Activated naive CD4-positive, alpha-beta T cell treated with anti-CD3 and anti-CD28 coated beads for 36 hours (primary cell): ENCODE data around the gene WASF3. TPM values are rescaled to one million over a fixed set of nuclear protein-coding genes. Genes with fewer than 3 reads are reported as not detected.

Source experiments
- CTCF ChIA-PET: fragments of 350-600 bp; sonication (Branson Sonifier 250); formaldehyde crosslinking; loops from one replicate; lab custom pipeline; 2021; ENCODE audit warnings: antibody characterized with exemption; lab: Charles Lee
- DNase-seq: peaks from one replicate; pipeline ENCODE4 v3.0.0-alpha.2; 2020
- H3K27ac Mint-ChIP-seq: one replicate; pipeline ENCODE4 v1.8.0; 2021; ENCODE audit warnings: mild to moderate bottlenecking, mixed read lengths
- H3K27me3 Mint-ChIP-seq: one replicate; pipeline ENCODE4 v1.8.0; 2021; ENCODE audit warnings: low read depth, mixed read lengths
- H3K36me3 Mint-ChIP-seq: one replicate; pipeline ENCODE4 v1.8.0; 2021; ENCODE audit warnings: low read depth, mixed read lengths
- H3K4me1 Mint-ChIP-seq: one replicate; pipeline ENCODE4 v1.8.0; 2021; ENCODE audit warnings: low read depth, mixed read lengths
- H3K4me3 Mint-ChIP-seq: one replicate; pipeline ENCODE4 v1.8.0; 2021; ENCODE audit warnings: mild to moderate bottlenecking, moderate library complexity, mixed read lengths
- H3K9me3 Mint-ChIP-seq: one replicate; pipeline ENCODE4 v1.8.0; 2021; ENCODE audit warnings: mixed read lengths
- intact Hi-C: fragments of 100-400 bp; cut with micrococcal nuclease; formaldehyde crosslinking; loops from one replicate; pipeline ENCODE4 v1.15.1; 2023
- total RNA-seq, 2 experiments: library from RNA; stranded (reverse); gene quantifications; one replicate each; pipeline ENCODE4 v1.2.3, GENCODE V29; 2021

The WASF3 gene
- total RNA-seq, 2 experiments from 2014 or later = not detected

DNA sequence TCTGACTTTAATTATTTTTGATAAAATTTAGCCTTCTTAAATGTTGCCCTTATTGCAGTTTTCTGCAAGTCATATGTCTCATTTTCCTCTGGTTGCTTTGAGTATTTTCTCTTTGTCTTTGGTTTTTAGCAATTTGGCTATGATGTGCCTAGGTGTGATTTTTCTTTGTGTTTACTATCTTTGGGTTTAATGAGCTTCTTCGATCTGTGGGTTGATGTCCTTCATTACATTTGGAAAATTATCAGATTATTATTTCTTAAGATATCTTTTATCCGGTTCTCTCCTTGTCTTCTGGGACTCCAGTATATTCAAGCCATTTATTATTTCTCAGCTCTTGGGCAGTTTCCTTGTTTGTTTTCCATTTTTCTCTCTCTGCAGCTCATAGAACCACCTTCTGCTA is 39.0 kb downstream of the WASF3 start:
- H3K4me3 Mint-ChIP-seq = no peak overlapping the region
- H3K36me3 Mint-ChIP-seq = no peaks in the 10 kb centered on the region
- DNase-seq = no peak
- CTCF ChIA-PET = interaction anchor here (0.6 to 0.9 kb wide), 3 partner anchors 9 to 327 kb away, joined by 3 read pairs; no protein-coding TSS in a partner anchor
- intact Hi-C loops = no loop called here
- H3K4me1 Mint-ChIP-seq = no peaks in the 10 kb centered on the region
- peaks cover 28% of the 10 kb centered on the region for H3K27me3 Mint-ChIP-seq
- H3K9me3 Mint-ChIP-seq = peaks cover 9% of the 10 kb centered on the region
- H3K27ac Mint-ChIP-seq = no peak overlapping the region

DNA sequence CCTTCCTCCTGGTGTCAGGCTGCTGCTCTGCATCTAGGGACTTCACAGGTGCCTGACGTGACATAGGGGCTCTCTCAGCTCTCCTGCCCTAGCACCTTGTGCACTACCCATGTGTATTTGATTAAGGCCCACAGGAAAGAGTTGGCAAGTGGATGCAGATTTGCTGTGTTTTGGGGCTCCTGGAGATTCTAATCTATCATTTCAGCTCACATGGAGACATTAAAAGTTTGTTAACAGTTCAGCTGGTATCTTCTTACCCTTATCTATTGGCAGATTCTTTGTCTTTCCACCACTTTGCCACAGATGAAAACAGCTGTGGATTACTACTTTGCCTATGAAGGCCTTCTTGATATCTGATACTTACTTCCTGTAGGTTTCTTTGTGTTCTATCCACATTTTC is 41.9 kb downstream of the WASF3 start:
- Mint-ChIP-seq H3K27me3 (peaks cover 21% of the 10 kb centered on the region), H3K27ac (no peak overlapping the region), H3K36me3 (no peaks in the 10 kb centered on the region), H3K9me3 (peaks cover 9% of the 10 kb centered on the region), H3K4me3 (no peak overlapping the region), H3K4me1 (no peaks in the 10 kb centered on the region)
- intact Hi-C loops = no loop called here
- no peak for DNase-seq
- CTCF ChIA-PET = interaction anchor here (0.6 kb wide), 1 partner anchor 68 kb away, joined by 3 read pairs; no protein-coding TSS in a partner anchor

DNA sequence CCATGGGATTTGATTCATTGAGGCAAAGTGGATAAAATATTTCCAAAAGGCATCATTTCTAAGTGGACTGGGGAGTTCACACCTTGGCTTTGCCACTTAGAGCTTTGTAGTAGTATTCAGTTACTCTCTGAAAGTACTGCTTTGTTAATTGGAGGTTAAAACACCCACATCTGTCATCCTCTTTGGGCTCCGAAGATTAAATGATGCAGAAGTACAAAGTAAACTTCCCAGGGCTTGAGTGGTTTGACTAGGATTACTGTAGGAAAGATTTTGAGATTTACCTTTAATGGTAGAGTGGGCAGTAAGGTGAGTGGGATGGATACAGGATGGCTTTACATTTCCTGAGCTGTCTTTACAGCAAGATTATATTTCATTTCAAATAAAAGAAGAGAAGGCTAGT is 42.4 kb downstream of the WASF3 start:
- Mint-ChIP-seq H3K36me3 (no peaks in the 10 kb centered on the region), H3K4me3 (no peak overlapping the region), H3K9me3 (peaks cover 9% of the 10 kb centered on the region), H3K27me3 (peaks cover 17% of the 10 kb centered on the region), H3K4me1 (no peaks in the 10 kb centered on the region), H3K27ac (no peak overlapping the region)
- CTCF ChIA-PET = interaction anchor here (0.6 kb wide), 1 partner anchor 69 kb away, joined by 3 read pairs; no protein-coding TSS in a partner anchor
- intact Hi-C loops = loop anchor here (2.0 kb wide), 1 partner anchor 117 kb away; no protein-coding TSS in a partner anchor
- no peak for DNase-seq

DNA sequence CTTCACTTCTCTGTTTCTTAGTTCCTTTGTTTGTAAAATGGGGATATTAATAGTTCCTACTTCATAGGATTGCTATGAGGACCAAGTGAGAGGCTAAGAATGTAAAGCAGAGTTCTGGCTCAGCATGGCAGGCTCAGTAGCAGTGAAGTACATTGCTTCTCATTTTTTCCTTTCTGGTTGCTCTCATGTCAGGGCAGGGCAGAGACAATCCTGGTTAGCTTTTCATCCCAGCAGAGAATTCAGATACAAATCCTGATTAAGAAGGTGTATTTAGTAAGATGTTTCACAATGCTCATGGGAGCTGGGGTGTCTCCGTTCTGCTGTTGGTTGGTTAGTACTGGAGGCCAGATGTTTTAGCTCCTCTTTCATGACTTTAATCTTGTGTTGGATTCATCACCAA is 42.9 kb downstream of the WASF3 start:
- H3K36me3 Mint-ChIP-seq = no peaks in the 10 kb centered on the region
- intact Hi-C loops = loop anchor here (2.0 kb wide), 1 partner anchor 118 kb away; no protein-coding TSS in a partner anchor
- no peak overlapping the region for H3K27ac Mint-ChIP-seq
- CTCF ChIA-PET = no interaction called here
- no peak for DNase-seq
- no peaks in the 10 kb centered on the region for H3K4me1 Mint-ChIP-seq
- no peak overlapping the region for H3K4me3 Mint-ChIP-seq
- H3K9me3 Mint-ChIP-seq = peaks cover 9% of the 10 kb centered on the region
- peaks cover 17% of the 10 kb centered on the region for H3K27me3 Mint-ChIP-seq

DNA sequence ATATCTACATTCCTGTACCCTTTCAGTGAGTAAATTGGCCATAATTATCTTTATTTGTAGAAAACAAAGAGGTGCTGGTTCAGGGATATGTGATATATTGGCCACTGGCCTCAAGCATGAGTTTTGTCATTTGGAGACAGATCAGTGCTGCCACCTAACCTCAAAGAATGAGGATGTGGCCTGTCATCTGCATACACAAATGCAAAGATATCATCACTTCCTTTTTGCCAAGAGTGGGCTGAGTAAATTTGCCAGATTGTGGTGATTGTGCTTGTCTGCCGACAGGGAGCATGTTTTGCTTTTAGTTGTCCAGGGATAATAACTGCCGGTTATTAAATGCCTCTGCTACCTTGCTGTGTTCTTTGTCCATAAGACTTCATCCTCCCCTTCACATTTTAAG is 44.2 kb downstream of the WASF3 start:
- peaks cover 6% of the 10 kb centered on the region for H3K9me3 Mint-ChIP-seq
- H3K27ac Mint-ChIP-seq = no peak overlapping the region
- intact Hi-C loops = loop anchor here (2.0 kb wide), 1 partner anchor 119 kb away; no protein-coding TSS in a partner anchor
- no peaks in the 10 kb centered on the region for H3K36me3 Mint-ChIP-seq
- no peaks in the 10 kb centered on the region for H3K4me1 Mint-ChIP-seq
- CTCF ChIA-PET = interaction anchor here (0.8 kb wide), 1 partner anchor 96 kb away, joined by 3 read pairs; no protein-coding TSS in a partner anchor
- peaks cover 15% of the 10 kb centered on the region for H3K27me3 Mint-ChIP-seq
- no peak overlapping the region for H3K4me3 Mint-ChIP-seq
- peak; percentile 18 for DNase-seq

DNA sequence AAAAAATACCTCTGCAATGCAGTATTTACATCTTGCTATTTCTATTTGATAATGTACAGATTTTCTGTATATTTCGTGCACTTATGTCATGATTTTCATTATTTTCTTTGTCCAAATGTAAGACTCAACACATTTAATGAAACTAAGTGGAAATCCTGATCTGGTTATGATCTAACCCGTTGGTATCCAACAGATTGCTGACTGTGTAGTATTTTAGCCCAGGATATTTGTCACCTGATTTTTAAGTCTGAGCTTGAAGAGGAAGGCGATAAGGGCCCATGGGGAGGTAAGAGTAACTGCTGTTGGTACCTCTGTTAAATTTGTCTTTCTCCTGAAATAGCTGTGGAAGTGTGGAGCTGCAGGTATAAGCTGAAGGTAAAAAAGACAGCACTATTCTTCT is 45.3 kb downstream of the WASF3 start:
- Mint-ChIP-seq H3K9me3 (peaks cover 3% of the 10 kb centered on the region), H3K27me3 (peaks cover 12% of the 10 kb centered on the region), H3K4me3 (no peak overlapping the region), H3K36me3 (no peaks in the 10 kb centered on the region), H3K4me1 (no peaks in the 10 kb centered on the region), H3K27ac (no peak overlapping the region)
- CTCF ChIA-PET = no interaction called here
- intact Hi-C loops = no loop called here
- no peak for DNase-seq

DNA sequence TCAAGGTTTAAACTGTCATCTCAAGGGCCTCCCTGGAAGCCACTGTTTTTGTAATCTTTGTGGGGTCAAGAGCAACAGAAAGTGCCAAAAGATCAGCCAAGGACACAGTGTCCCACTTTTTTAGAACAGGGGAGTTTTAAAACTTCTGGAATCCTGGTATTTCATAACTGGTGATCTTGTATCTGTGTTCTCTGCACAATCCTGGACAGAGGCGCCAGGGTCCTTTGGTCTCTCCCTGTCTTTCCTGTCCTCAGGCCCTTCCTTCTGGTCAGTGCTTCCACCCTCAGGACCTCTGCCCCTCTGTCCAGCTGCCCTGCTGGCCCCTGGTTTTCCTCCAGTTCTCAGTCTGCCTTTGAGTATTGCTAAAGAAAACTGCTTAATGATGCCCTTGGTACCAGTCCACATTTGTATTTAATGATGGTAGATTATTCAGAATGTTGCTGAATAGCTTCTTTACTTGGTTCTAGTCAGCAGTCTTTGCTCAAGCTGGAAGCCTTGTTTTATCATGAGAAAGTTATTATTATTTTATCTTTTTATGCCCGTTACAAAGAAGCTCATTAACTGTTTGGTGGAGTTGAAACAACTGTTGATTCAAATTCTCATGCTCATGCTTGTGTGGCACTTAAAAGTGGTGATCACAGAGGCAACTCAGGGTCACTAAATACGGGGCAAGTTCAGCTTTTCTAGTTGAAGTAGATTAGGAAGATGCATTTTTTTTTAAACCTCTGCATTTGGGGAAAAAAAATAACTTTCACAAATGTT is 47.5 kb downstream of the WASF3 start:
- CTCF ChIA-PET = interaction anchor here (0.6 to 1.0 kb wide), 3 partner anchors 8 to 122 kb away, joined by 3 to 6 read pairs (median 3); no protein-coding TSS in a partner anchor
- Mint-ChIP-seq H3K27me3 (peaks cover 5% of the 10 kb centered on the region), H3K9me3 (no peaks in the 10 kb centered on the region), H3K27ac (no peak overlapping the region), H3K4me1 (no peaks in the 10 kb centered on the region), H3K36me3 (no peaks in the 10 kb centered on the region), H3K4me3 (no peak overlapping the region)
- no peak for DNase-seq
- intact Hi-C loops = no loop called here

DNA sequence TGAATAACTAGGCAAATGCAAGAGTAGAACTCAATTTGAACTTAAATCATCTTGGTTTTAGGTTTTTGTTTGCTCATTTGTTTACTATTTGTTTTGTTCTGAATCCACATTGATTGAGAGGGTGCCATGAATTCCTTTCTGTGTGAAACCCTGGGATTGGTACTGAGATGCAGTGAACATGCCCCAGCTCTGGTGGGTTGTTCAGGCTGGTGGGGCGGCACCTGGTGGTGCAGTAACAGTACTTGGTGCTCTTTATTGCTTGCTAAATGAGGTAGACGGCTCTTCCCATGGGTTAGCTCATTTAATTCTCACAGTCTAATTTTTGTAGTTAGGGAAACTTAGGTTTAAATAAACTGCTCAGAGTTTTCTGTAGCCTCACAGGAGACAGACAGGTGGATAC is 48.4 kb downstream of the WASF3 start:
- H3K36me3 Mint-ChIP-seq = no peaks in the 10 kb centered on the region
- CTCF ChIA-PET = interaction anchor here (0.7 to 0.9 kb wide), 2 partner anchors 75 to 421 kb away, joined by 3 to 6 read pairs; no protein-coding TSS in a partner anchor
- no peaks in the 10 kb centered on the region for H3K9me3 Mint-ChIP-seq
- H3K27ac Mint-ChIP-seq = no peak overlapping the region
- intact Hi-C loops = no loop called here
- peaks cover 3% of the 10 kb centered on the region for H3K27me3 Mint-ChIP-seq
- H3K4me1 Mint-ChIP-seq = no peaks in the 10 kb centered on the region
- DNase-seq = no peak
- no peak overlapping the region for H3K4me3 Mint-ChIP-seq

- H3K36me3 Mint-ChIP-seq = no peaks in the 10 kb centered on the region
- intact Hi-C loops = no loop called here
- no peak overlapping the region for H3K27ac Mint-ChIP-seq
- CTCF ChIA-PET = no interaction called here
- no peak for DNase-seq
- H3K9me3 Mint-ChIP-seq = no peaks in the 10 kb centered on the region
- H3K4me1 Mint-ChIP-seq = no peaks in the 10 kb centered on the region
- H3K4me3 Mint-ChIP-seq = no peak overlapping the region
- H3K27me3 Mint-ChIP-seq = no peaks in the 10 kb centered on the region
Observed at GRCh38 chr13:26606631-26607030, 49.1 kb downstream of the WASF3 start.

DNA sequence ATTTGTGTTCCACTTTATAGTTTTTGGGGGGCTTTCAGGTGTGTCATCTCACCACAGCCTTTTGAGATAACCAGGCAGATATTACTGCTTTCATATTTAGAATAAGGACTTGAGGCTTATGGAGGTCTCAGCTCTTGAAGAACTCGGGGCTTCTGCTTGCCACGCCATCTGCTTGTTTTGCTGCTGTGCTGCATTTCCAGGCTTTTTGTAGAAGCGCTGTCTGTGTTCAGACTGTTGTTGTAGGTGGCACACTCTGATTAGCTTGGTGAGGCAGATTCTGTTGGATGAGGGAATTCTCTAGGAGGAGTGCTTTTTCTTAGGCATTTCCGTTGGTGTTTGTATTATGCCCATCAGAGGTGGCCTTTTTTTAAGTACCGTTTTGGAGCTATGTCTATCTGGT is 57.2 kb downstream of the WASF3 start:
- intact Hi-C loops = no loop called here
- CTCF ChIA-PET = no interaction called here
- no peak overlapping the region for H3K27ac Mint-ChIP-seq
- H3K9me3 Mint-ChIP-seq = no peaks in the 10 kb centered on the region
- no peaks in the 10 kb centered on the region for H3K4me1 Mint-ChIP-seq
- DNase-seq = no peak
- H3K27me3 Mint-ChIP-seq = no peaks in the 10 kb centered on the region
- no peak overlapping the region for H3K4me3 Mint-ChIP-seq
- no peaks in the 10 kb centered on the region for H3K36me3 Mint-ChIP-seq

DNA sequence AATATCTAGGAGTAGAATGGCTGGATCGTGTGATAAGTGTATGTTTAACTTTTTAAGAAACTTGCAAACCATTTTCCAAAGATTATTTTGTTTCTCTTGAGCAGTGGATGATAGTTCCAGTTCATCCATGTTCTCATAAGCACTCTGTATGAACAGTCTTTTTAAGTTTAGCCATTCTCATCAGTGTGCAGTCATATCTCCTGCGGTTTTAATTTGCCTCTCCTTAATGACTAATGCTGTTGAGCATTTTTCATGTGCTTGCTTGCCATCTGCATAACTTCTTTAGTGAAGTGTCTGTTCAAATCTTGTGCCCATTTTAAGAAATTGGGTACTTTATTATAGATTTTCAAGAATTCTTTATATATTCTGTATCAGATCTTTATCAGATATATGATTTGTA is 58.6 kb downstream of the WASF3 start:
- H3K9me3 Mint-ChIP-seq = no peaks in the 10 kb centered on the region
- no peaks in the 10 kb centered on the region for H3K4me1 Mint-ChIP-seq
- H3K27ac Mint-ChIP-seq = no peak overlapping the region
- H3K36me3 Mint-ChIP-seq = no peaks in the 10 kb centered on the region
- no peak for DNase-seq
- no peak overlapping the region for H3K4me3 Mint-ChIP-seq
- intact Hi-C loops = no loop called here
- peaks cover 8% of the 10 kb centered on the region for H3K27me3 Mint-ChIP-seq
- CTCF ChIA-PET = no interaction called here

GRCh38 chr13:26618726-26619125 is 61.2 kb downstream of the WASF3 start:
- Mint-ChIP-seq H3K4me3 (no peak overlapping the region), H3K36me3 (no peaks in the 10 kb centered on the region)

DNA sequence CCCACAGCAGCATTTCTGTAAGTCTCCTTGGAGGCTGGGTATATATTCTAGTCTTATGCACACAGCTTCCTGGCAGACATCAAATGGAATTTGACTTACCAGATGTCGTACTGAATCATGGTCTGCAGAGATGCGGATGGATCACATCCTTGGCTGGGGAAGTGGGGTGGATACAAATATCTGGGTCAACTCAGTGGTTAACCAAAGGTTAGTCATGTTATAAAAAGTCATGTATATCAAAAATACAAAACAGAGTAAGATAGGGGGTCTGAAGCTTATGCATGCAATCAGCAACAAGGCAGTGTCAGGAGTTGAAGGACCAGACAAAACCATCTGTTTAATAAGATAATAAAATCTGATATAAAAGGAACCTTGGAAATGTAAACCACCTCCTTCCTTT is 61.9 kb downstream of the WASF3 start:
- H3K4me3 Mint-ChIP-seq = no peak overlapping the region
- intact Hi-C loops = no loop called here
- no peaks in the 10 kb centered on the region for H3K4me1 Mint-ChIP-seq
- H3K9me3 Mint-ChIP-seq = peaks cover 10% of the 10 kb centered on the region
- H3K27ac Mint-ChIP-seq = no peak overlapping the region
- DNase-seq = no peak
- H3K36me3 Mint-ChIP-seq = no peaks in the 10 kb centered on the region
- CTCF ChIA-PET = no interaction called here
- H3K27me3 Mint-ChIP-seq = peaks cover 11% of the 10 kb centered on the region

More at GRCh38 chr13:26618726-26619125, 61.2 kb downstream of the WASF3 start:
- no peak for DNase-seq
- Mint-ChIP-seq H3K27ac (no peak overlapping the region), H3K4me1 (no peaks in the 10 kb centered on the region), H3K27me3 (peaks cover 11% of the 10 kb centered on the region), H3K9me3 (peaks cover 4% of the 10 kb centered on the region)
- CTCF ChIA-PET = no interaction called here
- intact Hi-C loops = no loop called here
